HG02938 (cell line): ENCODE data around the gene MAPK7.

Experiments
- ATAC-seq: cut with Tn5 transposase; IDR thresholded peaks from one replicate; pipeline ENCODE4 v1.9.1; 2021; ENCODE audit warnings: mild to moderate bottlenecking, moderate library complexity; ENCODE audit not compliant: unreplicated experiment

The MAPK7 gene

DNA sequence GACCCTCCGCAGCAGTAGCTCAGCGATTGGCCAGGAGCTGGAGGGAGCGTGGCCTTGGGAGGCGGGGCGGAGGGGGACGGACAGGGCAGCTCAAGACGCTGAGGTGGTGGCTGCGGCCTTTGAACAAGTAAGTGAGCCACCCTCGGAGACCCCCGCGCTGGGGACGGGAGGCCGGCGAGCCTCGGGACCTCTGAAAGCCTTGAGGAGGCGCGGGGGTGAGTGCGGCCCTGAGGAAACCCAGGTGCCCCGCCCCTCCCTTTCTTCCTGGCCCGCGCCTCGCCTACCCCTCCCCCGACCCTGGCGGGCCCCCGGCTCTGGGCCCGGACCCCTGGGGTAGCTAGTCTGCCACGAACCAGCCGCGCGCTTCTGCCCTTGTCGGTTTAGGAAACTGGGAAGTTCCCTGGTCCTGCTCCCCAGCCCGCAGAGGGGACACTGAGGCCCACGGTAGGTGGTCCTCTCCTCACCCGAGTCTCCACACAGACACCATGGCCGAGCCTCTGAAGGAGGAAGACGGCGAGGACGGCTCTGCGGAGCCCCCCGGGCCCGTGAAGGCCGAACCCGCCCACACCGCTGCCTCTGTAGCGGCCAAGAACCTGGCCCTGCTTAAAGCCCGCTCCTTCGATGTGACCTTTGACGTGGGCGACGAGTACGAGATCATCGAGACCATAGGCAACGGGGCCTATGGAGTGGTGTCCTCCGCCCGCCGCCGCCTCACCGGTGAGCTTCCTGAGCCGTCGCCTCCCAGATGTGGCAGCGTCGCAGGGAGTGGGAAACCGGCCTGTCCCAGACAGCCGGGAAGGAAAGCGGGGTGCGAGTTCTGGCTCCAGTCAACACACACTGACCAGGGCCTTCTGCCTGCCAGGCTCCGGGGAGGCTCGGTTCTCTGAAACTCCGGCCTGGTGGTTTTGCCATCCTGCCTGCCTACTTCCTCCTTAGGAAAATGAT lies at the start of gene MAPK7:
Gene MAPK7, plus strand, starts transcription at position 83 of the 945 bp plus-strand sequence. Its CDS starts 403 bp downstream, at position 486.
- peak; percentile 16 for ATAC-seq

DNA sequence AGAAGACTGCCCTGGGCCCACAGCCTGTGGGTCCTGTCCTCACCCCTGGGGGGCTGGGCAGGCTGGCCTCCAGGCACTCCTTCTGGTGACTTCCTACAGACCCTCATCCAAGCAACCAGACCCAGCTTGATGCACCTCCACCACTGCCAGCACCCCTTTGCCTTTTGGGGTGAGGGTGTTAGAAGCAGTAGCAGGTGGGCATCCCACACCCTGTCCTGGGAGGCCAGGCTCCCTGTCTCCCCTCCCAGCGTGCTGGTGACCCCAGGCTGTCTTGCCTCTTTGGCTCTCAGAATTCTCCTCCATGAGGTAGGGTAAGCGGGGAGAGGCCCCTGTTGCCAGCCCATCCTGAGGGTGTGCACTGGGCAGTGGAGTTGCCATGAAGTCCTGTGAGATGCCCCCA lies 49.2 kb upstream of the MAPK7 start:
- no peak for ATAC-seq

GRCh38 chr17:19329839-19330238 lies 48.5 kb upstream of the MAPK7 start:
- no peak for ATAC-seq

DNA sequence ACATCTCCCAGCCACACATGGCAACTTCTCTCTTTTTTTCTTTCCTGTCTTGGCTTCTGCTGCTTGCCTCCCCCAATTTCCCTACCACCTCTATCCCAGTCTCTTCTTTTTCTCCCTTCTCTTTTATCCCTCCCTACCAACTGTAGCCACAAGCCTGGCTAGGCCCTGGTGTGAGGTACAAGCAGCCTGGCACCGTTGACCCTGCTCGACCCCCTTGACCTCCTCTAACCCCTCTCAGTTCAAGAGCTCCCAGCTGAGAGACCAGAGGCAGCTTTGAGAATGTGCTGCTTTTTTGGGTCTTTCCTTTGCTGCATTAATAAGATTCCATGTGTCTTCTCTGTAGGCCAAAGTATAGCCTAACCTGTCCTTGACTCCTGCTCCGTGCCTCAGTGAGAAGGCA lies 48.0 kb upstream of the MAPK7 start:
- no peak for ATAC-seq

- no peak for ATAC-seq
Observed at GRCh38 chr17:19331134-19331533, 47.2 kb upstream of the MAPK7 start.

- no peak for ATAC-seq
Observed at GRCh38 chr17:19331543-19332245, 46.6 kb upstream of the MAPK7 start.

- ATAC-seq, result no peak
Observed at GRCh38 chr17:19332371-19333131, 45.7 kb upstream of the MAPK7 start.

DNA sequence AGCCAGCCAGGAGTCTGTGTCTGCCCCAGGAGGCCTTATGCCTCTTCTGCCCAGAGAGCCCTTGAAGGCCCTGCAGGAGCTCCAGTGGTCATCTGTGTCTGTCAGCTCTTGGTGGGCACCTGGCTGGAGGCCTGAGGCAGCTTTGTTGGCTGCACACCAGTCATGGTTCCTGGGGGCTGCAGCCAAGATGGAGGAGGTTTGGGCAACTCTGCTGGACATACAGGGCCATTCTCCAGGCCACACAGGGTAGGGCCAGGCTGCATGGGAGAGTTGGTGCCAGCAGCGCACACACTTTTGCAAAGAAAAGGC lies 45.2 kb upstream of the MAPK7 start:
- ATAC-seq, result no peak

GRCh38 chr17:19333736-19334290 lies 44.5 kb upstream of the MAPK7 start:
- ATAC-seq, result no peak

GRCh38 chr17:19334331-19334730 lies 44.0 kb upstream of the MAPK7 start:
- ATAC-seq, result no peak

- ATAC-seq, result no peak
Observed at GRCh38 chr17:19335951-19336631, 42.2 kb upstream of the MAPK7 start.

DNA sequence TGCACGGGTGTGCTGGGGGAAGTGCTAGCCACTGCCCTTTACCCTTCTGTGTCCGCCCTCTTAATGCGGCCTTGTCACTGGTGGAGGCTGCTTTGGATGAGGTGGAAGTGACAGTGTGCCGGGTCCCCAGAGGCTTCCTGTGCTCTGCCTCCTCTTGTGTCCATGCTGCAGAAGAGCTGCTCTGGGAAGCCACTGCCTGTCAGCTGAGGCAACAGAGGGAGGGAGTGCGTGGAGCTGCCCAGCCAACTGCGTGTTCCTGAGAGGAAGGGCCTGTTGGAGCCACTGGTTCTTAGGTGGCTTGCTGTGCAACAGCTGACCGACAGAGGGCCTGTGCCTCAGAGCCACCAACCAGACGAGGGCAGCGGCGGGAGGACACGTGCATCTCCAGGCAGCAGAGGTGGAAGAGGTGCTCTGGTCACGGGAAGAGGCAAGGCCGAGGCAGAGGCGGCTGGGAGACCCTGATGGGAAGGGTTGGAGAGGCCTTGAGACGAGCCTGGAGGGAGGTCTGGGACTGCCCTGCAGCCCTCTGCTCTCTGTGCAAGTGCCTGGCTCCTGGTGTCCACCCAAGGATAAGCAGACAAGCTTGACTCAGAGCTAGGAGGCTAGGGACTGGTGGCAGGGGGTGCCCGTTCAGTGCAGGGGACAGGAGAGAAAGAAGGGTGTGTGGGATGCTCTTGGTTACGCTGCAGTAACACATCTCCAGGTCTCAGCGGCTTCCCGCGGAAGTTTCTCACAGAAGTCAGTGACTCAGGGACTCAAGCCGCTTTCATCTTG lies 41.2 kb upstream of the MAPK7 start:
- ATAC-seq, result no peak

DNA sequence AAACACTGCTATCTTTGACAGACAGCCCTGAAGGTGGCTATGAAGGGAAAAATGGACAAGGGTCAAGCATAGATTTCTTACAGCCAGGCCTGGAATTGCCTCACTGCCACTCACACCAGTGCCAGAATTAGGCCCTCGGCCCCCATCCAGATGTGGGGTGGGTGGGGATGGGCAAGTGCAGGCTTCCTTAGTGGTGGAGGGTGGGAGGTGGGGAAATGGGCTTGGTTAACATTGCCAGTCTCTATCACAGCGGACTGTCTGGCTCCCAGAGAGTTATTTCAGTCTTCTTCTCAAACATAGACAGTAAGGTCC lies 40.6 kb upstream of the MAPK7 start:
- no peak for ATAC-seq

DNA sequence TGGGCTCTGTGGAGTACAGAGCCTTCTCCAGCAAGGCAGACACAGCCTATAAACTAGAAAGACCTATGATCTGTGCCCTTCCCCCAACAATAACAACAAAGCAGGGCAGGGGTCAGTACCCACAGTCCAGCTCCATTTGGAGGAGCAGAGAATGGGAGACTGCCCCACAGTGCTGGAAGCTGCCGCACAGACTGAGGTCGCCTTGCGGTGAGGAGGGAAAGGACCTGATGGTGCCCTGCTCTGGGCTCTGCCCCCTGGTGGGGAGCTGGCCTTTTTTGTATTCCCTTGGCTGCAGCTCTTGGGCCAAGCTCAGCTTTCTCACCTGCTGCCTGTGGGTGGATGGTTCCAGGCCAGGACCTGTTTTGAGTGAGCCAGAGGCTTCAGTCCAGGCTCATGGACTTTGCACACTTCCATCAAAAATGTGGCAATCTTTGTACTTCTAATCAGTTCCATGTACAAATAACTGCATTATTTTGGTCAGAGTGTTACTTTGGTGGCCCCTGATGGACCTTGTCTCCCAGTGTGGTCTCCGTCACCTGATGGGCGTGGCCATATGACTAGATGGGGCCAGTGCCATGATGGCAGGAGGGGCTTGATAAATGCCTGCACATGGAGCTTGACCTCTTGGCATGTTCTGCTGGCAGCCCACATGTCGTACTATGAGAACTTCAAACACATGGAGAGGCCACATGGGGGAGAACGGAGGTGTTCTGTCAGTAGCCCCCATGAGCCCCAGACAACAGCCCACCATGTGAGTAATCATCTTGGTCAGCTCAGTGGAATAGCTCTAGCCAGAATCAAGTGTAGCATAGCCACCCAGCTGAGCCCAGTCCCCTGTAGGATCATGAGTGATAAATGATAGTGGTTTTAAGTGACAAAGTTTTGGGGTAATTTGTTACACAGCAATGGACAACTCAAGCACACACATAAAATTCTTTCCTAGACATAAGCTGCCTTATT lies 40.0 kb upstream of the MAPK7 start:
- ATAC-seq, result peak; percentile 47

GRCh38 chr17:19339341-19339815 lies 38.9 kb upstream of the MAPK7 start:
- ATAC-seq, result no peak

DNA sequence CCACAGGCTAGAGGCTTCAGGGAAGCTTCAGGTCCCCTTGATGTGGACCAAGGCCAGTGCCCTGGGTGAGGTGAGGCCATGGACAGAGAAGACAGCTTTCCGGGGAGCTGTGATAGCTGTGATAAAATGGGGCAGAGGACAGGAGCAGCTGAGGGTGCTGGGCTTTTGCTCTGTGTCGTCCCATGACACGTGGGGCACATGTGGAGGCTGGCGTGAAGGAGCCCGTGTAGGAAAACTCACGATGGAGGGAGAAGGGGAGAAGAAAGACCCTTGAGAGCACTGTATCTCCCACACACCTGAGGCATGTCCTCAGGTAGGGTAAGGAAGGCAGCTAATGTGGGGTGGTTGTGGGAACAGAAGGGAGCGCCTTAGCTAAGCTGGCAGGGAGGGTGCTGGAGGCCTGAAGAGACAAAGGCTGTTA lies 37.1 kb upstream of the MAPK7 start:
- no peak for ATAC-seq

DNA sequence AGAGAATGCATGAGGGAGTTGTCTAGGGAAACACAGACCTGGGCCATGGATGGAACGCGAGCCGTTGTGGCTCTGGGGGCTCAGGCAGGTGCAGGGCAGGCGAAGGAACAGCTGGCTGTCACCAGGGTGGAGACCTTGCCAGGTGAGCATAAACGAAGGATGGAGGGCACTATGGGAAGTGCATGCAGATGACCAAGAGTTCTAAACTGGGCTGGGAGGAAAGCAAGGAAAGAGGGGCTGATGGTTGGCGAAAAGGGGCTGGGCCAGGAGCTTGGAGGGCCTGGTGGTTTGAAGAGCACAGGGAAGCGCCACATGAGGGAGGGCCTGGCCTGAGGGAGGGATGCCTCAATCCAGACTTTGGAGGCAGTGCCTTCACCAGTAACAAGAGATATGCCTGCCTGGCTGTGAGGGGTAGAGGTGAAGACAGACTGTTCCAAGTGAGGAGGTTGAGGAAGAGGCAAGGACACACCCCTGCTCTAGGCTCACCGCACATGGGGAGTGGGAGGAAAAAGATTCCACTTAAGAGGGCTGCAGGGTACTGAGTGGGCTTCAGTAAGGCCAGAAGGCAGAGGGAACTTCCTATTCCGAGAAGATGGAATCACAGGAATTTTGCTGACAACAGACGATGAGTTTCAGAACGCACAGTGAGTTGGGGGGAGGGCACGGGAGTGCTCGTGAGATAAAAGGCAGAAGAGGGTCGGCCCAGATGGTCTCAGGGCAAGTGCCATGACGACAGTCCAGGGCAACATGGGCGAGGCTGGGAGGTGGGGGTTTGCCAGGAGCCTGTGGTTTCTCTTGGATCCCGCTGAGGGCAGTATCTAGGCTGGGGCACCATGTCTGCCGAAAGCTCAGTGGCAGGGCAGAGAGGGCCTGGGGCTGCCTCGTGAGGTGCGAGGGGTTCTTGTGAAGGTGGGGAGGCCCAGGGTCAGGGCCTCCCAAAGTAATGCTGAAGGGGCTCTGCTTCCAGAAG lies 36.4 kb upstream of the MAPK7 start:
- no peak for ATAC-seq
